Stimulated activated CD4-positive, alpha-beta T cell treated with anti-CD3 and anti-CD28 coated beads, TNF-alpha, amount 100 ng/mL, for 24 hours (primary cell): ENCODE data around the gene MICAL1.
A peak's percentile ranks its signal among the peaks of the same experiment; 100 is the strongest.

Source experiments
- DNase-seq, 3 experiments: peaks; one replicate each; pipeline ENCODE4 v3.0.0-alpha.2; 2020; ENCODE audit warnings: low read depth in 3 of 3

The MICAL1 gene, protein sequence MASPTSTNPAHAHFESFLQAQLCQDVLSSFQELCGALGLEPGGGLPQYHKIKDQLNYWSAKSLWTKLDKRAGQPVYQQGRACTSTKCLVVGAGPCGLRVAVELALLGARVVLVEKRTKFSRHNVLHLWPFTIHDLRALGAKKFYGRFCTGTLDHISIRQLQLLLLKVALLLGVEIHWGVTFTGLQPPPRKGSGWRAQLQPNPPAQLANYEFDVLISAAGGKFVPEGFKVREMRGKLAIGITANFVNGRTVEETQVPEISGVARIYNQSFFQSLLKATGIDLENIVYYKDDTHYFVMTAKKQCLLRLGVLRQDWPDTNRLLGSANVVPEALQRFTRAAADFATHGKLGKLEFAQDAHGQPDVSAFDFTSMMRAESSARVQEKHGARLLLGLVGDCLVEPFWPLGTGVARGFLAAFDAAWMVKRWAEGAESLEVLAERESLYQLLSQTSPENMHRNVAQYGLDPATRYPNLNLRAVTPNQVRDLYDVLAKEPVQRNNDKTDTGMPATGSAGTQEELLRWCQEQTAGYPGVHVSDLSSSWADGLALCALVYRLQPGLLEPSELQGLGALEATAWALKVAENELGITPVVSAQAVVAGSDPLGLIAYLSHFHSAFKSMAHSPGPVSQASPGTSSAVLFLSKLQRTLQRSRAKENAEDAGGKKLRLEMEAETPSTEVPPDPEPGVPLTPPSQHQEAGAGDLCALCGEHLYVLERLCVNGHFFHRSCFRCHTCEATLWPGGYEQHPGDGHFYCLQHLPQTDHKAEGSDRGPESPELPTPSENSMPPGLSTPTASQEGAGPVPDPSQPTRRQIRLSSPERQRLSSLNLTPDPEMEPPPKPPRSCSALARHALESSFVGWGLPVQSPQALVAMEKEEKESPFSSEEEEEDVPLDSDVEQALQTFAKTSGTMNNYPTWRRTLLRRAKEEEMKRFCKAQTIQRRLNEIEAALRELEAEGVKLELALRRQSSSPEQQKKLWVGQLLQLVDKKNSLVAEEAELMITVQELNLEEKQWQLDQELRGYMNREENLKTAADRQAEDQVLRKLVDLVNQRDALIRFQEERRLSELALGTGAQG

DNA sequence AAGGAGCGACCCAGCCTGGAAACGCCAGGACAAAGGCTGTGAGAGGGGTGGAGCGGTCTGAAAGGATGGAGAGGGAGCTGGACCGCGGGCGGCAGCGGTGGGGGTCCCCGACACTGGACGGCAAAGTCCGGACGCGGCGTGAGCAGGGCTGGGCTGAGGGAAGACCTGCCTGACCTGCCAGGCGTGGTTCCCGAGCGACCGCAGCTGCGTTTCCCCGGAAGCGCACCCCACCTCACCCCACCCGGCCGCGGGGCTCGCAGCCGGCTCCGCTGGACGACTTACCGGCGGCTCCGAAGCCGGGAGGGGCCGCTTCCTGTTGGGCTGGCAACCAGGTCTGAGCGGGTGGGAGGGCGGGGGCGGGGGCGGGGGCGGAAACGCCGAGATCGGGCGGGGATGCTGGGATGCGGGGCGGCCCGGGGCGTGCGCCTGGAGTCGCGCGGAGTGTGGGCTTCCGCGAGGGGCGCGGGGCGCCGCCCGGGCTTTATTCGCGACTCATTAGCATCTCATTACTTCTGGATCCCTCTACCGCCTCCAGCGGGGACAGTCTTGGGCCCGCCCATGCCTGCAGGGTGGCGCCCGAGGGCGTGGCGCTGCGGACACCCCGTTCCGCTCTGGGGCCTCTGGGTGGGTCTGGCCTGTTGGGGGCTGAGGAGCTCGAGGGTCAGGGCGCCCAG is at the start of gene MICAL1:
TSS of gene MICAL1 (minus strand) at position 336 of the 674 bp plus-strand sequence. CDS start 1,576 bp downstream, outside the sequence.
- peak in 2 of 3 experiments; percentile 29 to 55 for DNase-seq

DNA sequence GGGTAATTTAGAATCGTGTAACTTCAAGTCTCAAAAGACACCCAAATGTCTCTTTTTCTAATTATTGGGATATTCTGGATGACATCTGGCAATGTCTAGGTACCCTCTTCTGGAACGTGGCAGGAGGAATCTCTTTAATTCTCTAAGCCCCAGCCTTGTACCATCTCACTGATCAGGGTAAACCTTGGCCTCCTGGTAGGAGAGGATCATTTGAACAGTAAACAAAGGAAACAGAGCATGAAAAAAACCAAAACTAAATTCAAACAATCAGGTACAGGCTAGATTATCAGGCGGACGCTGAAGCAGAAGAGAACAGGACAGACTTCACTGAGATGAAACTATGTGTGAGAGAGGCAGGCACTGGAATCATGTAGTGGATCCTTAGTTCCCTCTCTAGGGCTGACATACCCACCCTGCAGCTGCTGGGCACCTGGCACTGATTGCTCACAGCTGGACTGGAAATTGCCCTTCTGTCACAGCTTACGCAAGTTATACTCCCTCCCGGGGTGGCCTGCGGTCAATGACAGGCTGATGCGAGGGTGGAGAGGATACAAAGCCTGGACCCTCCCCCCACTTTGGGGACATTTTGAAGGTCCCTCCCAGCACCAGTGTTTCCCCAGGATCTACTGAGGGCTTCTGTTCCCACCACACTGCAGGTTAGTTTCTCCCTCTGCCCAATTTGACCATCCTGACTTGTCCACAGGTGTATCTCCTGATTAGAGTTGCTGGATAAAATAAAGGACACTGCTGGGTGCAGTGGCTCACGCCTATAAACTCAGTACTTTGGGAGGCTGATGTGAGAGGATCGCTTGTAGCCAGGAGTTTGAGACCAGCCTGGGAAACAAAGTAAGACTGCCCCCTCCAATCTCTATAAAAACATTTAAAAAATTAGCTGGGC is 48.0 kb upstream of the MICAL1 start:
- no peak for DNase-seq

DNA sequence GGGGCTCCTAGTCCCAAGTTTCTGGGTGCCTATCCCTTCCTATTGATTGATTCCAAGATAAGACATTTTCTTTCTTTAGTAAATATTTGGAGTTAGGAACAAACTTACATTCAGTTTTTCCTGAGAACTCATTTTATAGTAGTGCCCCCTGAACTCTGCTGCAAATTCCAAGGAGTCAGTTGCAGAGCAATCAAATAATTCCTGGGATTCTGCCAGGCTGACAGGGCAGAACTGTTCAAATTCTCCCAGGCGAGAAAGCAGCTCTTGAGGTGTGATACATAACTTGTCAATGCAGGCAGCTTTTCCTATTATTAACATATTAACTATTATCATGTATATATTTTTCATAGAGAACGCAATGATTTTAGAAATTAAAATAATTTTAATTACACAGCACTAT is 43.4 kb upstream of the MICAL1 start:
- DNase-seq = no peak

DNA sequence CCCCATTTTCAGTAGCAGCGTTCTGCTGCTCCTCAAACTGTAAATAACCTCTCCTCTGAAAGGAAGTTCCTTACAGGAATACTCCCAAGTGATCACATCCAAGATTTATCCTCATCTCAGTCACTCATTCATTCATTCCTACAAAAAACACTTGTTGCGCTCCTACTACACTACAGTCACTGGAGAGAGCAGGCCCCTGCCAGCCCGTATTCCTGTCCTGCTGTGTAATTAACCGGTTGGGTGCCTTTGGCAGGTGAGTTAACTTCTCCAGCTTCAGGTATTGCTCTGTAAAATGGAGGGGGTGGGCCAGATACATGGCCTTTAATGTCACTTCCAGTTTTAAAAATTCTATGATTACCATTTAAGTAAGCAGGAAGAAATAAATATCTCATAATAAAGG is 42.5 kb upstream of the MICAL1 start:
- DNase-seq = no peak

DNA sequence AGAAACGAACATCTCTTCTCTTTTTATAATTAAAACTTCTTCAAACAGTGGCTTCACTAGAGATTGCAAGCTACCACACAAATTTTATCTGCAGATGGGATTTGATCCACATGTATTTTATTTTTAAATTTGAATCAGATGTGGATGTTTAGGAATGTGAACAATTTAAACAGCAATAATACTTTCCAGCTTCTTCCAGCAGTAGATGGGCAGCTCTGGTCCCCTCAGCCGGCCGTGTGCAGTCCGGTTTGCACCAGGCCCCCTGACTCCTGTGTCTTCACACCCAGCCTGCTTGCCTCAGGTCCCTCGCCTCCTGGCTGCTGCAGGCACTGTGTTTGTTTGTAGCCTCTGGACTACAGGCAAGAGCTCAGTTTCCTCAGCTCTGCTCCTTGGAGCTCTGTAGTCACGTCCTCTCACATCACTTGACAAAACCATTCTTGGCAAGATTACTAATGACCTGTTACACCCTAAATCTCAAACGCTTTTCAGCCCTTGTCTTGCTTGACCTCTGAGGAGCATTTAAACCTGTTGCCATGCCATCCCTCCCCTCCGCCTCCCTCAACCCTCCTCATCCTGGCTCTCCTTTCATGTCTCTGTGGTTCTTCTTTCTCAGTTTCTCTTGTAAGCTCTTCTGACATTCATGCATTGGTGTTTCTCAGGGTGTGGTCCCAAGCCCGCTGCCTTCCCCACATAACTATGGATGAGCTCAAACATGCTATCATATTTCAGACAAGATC is 40.6 kb upstream of the MICAL1 start:
- DNase-seq = no peak

DNA sequence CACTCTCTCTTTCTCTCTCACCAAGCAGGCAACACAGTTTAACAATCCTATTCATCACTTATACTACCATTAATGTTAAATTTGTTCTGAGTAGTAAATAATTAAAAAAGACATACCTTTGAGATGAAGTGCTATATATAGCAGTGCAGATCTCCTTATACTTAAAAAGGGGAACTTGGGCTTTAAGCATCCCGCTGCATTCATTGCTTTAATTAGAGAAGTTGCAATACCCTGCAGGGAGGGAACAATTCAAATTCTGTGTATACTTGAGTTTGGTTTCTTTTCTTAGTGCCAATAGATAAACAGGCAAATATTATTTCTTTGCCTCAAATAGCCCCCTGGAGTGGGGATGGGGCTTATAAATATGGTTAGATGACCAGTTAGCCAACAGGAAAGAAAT is 38.3 kb upstream of the MICAL1 start:
- DNase-seq = no peak

DNA sequence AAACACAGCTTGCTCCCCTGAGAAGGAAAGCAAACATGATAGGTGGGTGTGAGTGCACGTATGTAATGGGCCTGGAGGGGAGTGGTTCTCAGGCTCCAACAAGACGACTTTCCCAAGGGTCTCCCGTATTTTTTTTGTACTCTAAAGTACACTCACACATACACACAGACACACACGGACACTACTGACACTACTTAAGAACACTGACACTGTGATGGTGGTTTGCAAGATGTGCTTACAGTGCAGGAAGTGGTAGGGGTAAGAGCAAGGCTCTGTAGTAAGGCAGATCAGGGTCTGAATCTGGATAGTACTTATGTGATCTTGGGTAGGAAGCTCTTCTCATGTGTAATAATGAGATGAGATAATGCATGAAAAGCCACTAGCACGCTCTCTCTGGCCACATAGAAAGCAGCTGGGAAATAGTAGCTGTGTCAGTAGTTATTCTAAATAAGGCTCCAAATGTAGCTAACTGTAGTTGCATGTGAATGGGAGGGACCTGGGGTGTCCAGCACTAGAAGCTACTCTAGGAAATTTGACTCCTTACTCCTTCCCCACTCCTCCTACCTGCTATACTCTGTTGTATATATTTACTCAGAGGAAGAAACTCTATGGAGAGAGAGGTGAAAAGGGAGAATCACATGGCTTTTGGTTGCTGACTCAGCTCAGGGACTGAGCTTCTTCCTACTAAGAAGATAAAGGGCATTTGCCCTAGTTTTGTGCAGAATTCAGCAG is 35.8 kb upstream of the MICAL1 start:
- no peak for DNase-seq

DNA sequence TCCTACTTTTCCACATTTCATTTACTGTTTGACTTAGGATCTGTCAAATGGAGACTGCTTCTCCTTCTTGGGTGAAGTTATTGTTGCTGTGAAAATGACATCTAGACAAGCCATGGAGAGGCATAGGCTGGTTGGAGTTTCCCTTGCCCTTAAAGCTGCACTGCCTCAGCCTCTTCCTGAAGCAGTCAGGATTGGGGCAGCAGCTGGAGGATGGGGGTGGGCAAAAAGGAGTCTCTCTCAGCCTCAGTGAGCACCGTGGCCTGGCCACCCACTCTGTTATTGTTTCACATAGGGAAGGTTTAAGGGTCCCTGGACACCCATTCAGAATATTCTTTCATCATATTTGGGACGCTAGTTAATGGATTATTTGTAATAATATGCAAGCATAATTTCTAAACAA is 35.1 kb upstream of the MICAL1 start:
- no peak for DNase-seq

DNA sequence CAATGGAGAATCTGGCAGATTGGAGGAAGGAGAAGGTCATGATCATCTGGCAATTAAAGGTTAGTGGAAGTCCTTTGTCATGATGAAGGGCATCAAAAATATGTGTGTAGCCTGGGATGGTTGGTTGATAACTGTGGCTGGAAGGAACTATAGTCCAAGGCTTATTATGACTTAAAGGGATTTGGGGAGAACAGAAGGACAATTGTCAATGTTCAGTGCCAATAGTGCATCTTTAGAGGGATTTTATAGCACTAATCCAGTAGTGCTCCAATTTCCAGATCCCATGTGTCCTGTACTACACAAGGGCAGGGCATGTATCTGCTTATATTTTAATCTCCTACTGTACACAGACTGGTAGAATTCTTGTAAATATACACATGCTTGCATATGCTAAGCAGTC is 32.4 kb upstream of the MICAL1 start:
- DNase-seq = no peak

DNA sequence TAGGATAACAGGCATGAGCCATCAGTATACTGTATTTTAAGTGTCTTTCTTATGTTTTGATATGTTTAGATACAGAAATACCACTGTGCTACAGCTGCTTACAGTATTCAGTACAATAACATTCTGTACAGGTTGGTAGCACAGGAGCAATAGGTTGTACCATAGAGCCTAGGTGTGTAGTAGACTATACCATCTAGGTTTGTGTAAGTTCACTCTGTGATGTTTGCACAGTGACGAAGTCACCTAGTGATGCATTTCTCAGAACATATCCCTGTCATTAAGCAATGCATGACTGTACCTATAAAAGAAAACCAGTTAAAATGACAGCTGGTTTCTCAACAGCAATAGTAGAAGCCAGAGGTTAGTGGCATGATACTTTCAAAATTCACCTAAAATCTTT is 30.5 kb upstream of the MICAL1 start:
- no peak for DNase-seq

DNA sequence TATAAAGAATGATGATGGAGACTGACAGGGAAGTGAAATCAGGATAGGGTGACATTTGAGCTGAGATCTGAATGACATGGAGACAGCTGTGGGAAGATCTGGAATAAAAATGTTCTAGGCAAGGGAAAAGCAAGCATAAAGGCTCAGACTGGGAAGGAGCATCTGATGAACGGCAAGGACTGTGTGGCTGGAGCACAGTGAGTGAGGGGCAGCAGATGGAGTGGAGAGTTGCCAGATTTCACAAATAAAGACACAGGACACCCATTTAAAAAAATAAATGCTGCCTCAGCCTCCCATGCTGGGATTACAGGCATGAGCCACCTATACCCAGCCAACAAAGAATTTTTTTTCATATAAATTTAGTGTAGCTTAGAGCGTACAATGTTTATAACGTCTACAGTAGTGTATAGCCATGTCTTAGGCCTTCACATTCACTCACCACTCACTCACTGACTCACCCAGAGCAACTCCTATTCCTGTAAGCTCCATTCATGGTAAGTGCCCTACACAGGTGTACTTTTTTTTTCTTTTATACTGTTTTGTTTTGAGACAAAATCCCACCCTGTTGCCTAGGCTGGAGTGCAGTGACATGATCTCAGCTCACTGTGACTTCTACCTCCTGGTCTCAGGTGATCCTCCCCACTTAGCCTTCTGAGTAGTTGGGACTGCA is 29.8 kb upstream of the MICAL1 start:
- DNase-seq = no peak

DNA sequence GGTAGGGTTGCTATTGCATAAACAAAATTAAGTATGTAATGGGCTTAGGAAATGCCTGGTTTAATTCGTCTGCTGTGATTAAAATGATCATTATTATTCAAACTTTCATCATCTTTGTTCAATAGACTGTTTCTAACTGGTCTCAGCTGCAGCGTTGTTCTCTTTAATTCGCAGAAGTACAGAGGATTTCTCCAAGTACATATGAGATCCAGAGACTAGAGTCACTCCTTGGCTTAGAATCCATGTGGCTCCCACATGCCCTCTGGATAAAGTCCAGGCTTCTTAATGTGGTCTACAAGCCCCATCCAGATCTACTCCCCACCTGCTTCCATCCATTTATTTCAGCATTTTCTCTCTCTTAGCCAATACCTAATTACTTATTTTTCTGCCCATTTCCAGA is 28.6 kb upstream of the MICAL1 start:
- DNase-seq = no peak

DNA sequence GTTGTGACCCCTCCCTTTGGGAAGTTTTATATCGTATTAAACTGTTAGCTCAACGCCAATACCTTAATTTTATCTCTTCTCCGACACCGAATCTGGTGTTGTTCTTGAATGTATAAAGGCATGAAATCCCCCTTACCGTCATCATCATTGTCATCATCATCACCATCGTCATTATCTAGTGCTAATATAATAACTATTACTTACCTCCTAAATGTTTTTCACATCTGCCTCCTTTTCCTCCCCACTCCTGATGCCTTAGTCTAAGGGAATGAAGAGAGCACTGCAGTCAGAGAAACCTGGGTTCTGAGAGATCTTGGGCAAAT is 28.1 kb upstream of the MICAL1 start:
- DNase-seq = no peak

DNA sequence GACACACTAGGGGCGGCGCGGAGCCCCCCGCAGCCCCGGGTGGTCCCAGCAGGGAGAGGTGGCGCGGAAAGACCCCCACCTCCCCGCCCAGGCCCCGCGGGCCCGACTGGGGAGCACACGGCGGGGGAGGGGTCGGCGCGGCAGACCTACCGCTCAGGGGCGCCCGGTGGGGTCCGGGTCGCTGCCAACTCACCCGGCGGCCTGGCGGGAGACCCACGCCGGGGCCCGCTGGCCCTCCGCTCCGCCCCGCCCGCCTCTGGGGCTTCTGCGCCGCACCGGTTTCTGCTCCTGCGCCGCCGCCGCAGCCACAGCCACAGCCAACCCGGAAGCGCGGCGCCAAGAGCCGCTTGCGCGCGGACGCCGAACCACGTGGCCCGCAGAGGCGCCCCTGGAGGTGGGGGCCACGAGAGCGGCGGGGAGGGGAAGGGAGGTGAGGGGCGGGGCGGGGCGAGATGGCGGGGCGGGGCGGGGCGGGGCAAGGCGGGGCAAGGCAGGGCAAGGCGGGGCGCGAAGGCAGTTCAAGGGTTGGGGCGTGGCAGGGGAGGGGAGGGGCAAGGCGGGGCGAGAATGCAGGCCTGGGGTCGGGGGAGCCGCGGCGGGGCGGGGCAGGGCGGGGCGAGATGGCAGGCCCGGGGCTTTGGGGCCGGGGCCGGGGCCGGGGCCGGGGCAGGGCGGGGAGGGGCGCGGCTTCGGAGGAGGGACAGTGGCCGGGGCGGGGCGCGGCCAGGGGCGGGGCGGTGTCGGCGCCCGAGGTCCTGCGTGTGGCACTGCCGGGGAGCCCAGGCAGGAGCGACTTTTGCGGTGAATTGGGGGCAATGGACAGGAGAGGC is 27.5 kb upstream of the MICAL1 start, which contains the start of gene ZBTB24:
TSS of gene ZBTB24 (minus strand) at position 315 of the 830 bp plus-strand sequence. CDS start 1,193 bp downstream, outside the sequence.
- DNase-seq = peak; percentile 74 to 88 (median 80)

DNA sequence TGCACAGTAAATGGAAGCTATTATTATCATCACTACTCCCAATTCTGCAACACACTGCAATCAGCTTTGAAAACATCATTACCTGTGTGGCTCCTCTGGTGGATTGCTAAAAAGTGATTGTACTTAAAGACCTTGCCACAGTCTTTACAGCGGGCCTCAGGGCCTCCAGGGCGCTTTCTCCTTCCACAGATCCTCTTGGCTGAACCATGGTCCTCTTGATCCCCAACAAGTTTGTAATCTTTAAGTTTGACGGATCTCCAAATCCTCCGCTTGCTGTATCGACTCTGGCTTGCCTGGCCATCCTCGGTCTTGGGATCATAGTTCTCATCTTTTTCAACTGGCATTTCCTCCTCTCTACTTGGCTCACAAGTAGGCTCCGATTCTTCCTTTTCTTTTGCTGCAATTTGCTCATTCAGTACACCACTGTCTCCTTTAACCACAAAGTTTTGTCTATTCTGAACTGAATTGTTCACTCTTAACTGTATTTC is 25.5 kb upstream of the MICAL1 start:
- no peak for DNase-seq

DNA sequence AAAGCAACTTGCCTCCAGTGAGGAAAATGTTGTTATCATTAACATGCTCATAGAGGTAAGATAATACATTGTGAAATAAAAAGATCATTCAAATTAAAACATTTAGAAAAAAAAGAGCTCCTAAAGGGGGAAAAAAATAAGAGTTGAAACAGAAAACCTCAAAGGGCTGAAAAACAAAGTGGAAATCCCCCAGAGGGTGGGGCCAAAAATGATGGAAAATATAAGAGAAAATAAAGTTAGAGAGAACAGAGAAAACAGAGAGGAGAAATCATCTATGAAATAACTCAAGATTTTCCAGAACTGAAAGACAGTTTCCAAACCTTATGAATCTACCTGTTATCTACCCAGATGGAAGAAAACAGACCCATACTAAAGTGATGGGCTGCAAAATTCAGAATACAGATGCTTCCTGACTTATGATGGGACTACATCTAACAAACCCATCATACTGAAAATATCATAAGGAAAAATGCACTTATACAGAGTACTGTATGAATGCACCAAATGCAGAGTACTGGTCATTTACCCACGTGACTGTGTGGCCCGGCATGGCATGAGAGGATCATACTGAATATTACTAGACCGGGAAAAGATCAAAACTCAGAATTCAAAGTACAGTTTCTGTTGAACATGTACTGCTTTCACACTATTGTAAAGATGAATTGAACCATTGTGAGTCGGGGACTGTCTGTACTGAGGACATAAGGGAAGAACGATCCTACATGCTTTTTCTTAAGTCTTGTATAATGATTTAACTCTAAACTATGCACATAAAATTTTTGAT is 23.5 kb upstream of the MICAL1 start:
- DNase-seq = no peak

DNA sequence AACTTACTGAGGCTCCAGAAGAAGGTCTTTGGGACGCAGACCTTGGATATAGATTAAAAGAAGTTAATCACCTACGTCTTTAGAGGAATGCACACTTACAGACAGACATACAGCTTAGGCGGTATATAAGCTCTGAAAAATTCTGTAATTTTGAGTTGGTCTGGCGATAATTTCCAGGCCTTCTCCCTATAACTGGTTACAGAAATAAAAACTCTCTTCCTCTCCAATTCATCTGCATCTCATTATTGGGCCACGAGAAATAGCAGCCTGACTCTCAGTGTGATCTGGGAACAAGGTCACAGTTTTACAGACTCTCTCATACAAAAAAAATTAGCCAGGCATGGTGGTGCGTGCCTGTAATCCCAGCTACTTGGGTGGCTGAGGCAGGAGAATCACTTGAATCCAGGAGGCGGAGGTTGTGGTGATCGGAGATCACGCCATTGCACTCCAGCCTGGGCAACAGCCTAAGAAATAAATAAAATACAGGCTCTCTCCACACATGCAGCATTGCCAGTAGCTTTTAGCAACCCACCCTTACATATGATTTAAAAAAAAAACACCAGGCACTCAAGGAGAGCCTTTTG is 22.7 kb upstream of the MICAL1 start:
- no peak for DNase-seq
